H9 (cell line): ENCODE data around the gene TMEM54. TPM values are rescaled to one million over a fixed set of nuclear protein-coding genes. Genes with fewer than 3 reads are reported as not detected.

Experiments
- DNase-seq: peaks from one replicate; pipeline ENCODE4 v3.0.0-alpha.2; 2017
- H2AFZ ChIP-seq: one replicate; pipeline ENCODE4 v1.6.1; 2013; ENCODE audit warnings: mild to moderate bottlenecking, low read length, control low read depth, moderate library complexity
- H2AK5ac ChIP-seq: 2 replicates; pipeline ENCODE4 v1.6.1; 2013; ENCODE audit warnings: low read length, control low read depth, mixed read lengths; ENCODE audit not compliant: insufficient read length
- H2BK120ac ChIP-seq: one replicate; pipeline ENCODE4 v1.6.1; 2013; ENCODE audit warnings: low read depth, mild to moderate bottlenecking, low read length, control low read depth, inconsistent platforms; ENCODE audit not compliant: poor library complexity, severe bottlenecking
- H2BK12ac ChIP-seq: 2 replicates; pipeline ENCODE4 v1.6.1; 2013; ENCODE audit warnings: low read length, control low read depth, mixed read lengths, low read depth; ENCODE audit not compliant: insufficient read length
- H2BK15ac ChIP-seq: 2 replicates; pipeline ENCODE4 v1.6.1; 2013; ENCODE audit warnings: low read depth, low read length, control low read depth
- H2BK20ac ChIP-seq: one replicate; pipeline ENCODE4 v1.6.1; 2013; ENCODE audit warnings: low read depth, mild to moderate bottlenecking, low read length, control low read depth, inconsistent platforms; ENCODE audit not compliant: poor library complexity, severe bottlenecking
- H2BK5ac ChIP-seq: 2 replicates; pipeline ENCODE4 v1.6.1; 2013; ENCODE audit warnings: low read length, control low read depth, mixed read lengths; ENCODE audit not compliant: insufficient read length
- H3K14ac ChIP-seq: 2 replicates; pipeline ENCODE4 v1.6.1; 2013; ENCODE audit warnings: low read length, control low read depth; ENCODE audit not compliant: insufficient read depth
- H3K18ac ChIP-seq: 2 replicates; pipeline ENCODE4 v1.6.1; 2013; ENCODE audit warnings: low read depth, mild to moderate bottlenecking, mixed read lengths, low read length, control low read depth; ENCODE audit not compliant: insufficient read length
- H3K23ac ChIP-seq: 2 replicates; pipeline ENCODE4 v1.6.1; 2013; ENCODE audit warnings: low read length, control low read depth, mixed read lengths, low read depth; ENCODE audit not compliant: insufficient read length
- H3K23me2 ChIP-seq: 2 replicates; pipeline ENCODE4 v1.6.1; 2013; ENCODE audit warnings: low read depth, mild to moderate bottlenecking, mixed read lengths, low read length, control low read depth; ENCODE audit not compliant: insufficient read length, poor library complexity, severe bottlenecking
- H3K27ac ChIP-seq: 2 replicates; pipeline ENCODE4 v1.5.1; 2013; ENCODE audit warnings: low read length, control low read depth, mixed read lengths, low read depth; ENCODE audit not compliant: insufficient read length
- H3K27me3 ChIP-seq: 2 replicates; pipeline ENCODE4 v1.6.1; 2013; ENCODE audit warnings: low read length, control low read depth, inconsistent platforms; ENCODE audit not compliant: insufficient read depth
- H3K4ac ChIP-seq: 2 replicates; pipeline ENCODE4 v1.6.1; 2013; ENCODE audit warnings: low read depth, mild to moderate bottlenecking, control low read depth, inconsistent platforms, low read length, moderate library complexity
- H3K4me1 ChIP-seq: 2 replicates; pipeline ENCODE4 v1.6.1; 2013; ENCODE audit warnings: low read length, control low read depth, inconsistent platforms; ENCODE audit not compliant: insufficient read depth
- H3K4me2 ChIP-seq: 2 replicates; pipeline ENCODE4 v1.6.1; 2013; ENCODE audit warnings: low read length, control low read depth, mixed read lengths; ENCODE audit not compliant: insufficient read length, insufficient read depth
- H3K56ac ChIP-seq: 2 replicates; pipeline ENCODE4 v1.6.1; 2013; ENCODE audit warnings: low read depth, mild to moderate bottlenecking, mixed read lengths, low read length, control low read depth; ENCODE audit not compliant: insufficient read length
- H3K79me1 ChIP-seq: 2 replicates; pipeline ENCODE4 v1.6.1; 2013; ENCODE audit warnings: low read depth, mild to moderate bottlenecking, moderate library complexity, low read length, control low read depth, inconsistent platforms; ENCODE audit not compliant: insufficient read depth, poor library complexity, severe bottlenecking
- H3K79me2 ChIP-seq: 2 replicates; pipeline ENCODE4 v1.6.1; 2013; ENCODE audit warnings: low read length, control low read depth, inconsistent platforms; ENCODE audit not compliant: insufficient read depth
- H3K9ac ChIP-seq: 2 replicates; pipeline ENCODE4 v1.6.1; 2013; ENCODE audit warnings: low read length, control low read depth, mixed read lengths; ENCODE audit not compliant: insufficient read length; ENCODE audit errors: extremely low read depth
- H3K9me3 ChIP-seq: one replicate; pipeline ENCODE4 v1.6.1; 2013; ENCODE audit warnings: low read depth, low read length, inconsistent platforms; ENCODE audit not compliant: control insufficient read depth
- H3T11ph ChIP-seq: one replicate; pipeline ENCODE4 v1.6.1; 2013; ENCODE audit warnings: mild to moderate bottlenecking, low read length, control low read depth, inconsistent platforms
- H4K20me1 ChIP-seq: one replicate; pipeline ENCODE4 v1.6.1; 2013; ENCODE audit not compliant: control insufficient read depth, insufficient read length, insufficient read depth
- H4K5ac ChIP-seq: 2 replicates; pipeline ENCODE4 v1.6.1; 2013; ENCODE audit warnings: low read depth, mild to moderate bottlenecking, mixed read lengths, low read length, control low read depth; ENCODE audit not compliant: insufficient read length
- H4K8ac ChIP-seq: replicated peaks from 2 replicates; pipeline ENCODE4 v1.6.1; 2013; ENCODE audit warnings: low read length, control low read depth, mixed read lengths, low read depth; ENCODE audit not compliant: insufficient read length
- H4K91ac ChIP-seq: 2 replicates; pipeline ENCODE4 v1.6.1; 2013; ENCODE audit warnings: low read depth, mild to moderate bottlenecking, moderate library complexity, mixed read lengths, low read length, control low read depth; ENCODE audit not compliant: insufficient read length
- H3K27ac Mint-ChIP-seq, 3 experiments: 2 replicates in 2 of 3; 3 replicates in 1 of 3; pipeline ENCODE4 v1.8.0; 2020 to 2021; ENCODE audit warnings: mixed read lengths in 3 of 3, mild to moderate bottlenecking in 1 of 3, moderate library complexity in 1 of 3
- H3K27me3 Mint-ChIP-seq: 2 replicates; pipeline ENCODE4 v1.8.0; 2021; ENCODE audit warnings: low read depth, mild to moderate bottlenecking, moderate library complexity, mixed read lengths
- H3K36me3 Mint-ChIP-seq, 3 experiments: 2 replicates in 2 of 3; 3 replicates in 1 of 3; pipeline ENCODE4 v1.8.0; 2020 to 2021; ENCODE audit warnings: low read depth in 3 of 3, mixed read lengths in 3 of 3; ENCODE audit not compliant: insufficient read depth in 1 of 3
- H3K4me1 Mint-ChIP-seq, 2 experiments: 2 replicates each; pipeline ENCODE4 v1.8.0; 2020; ENCODE audit warnings: mixed read lengths in 2 of 2
- H3K4me3 Mint-ChIP-seq, 2 experiments: 2 replicates in 1 of 2; 3 replicates in 1 of 2; pipeline ENCODE4 v1.8.0; 2020 to 2021; ENCODE audit warnings: mild to moderate bottlenecking in 2 of 2, mixed read lengths in 2 of 2, moderate library complexity in 1 of 2
- H3K9me3 Mint-ChIP-seq, 2 experiments: 2 replicates in 1 of 2; 3 replicates in 1 of 2; pipeline ENCODE4 v1.8.0; 2020; ENCODE audit warnings: mild to moderate bottlenecking in 2 of 2, mixed read lengths in 2 of 2, moderate library complexity in 1 of 2
- WGBS: extraction: QIAGEN DNeasy Blood & Tissue Kit; methylation state at CpG from one replicate; pipeline ENCODE4 v1.1.7; 2013; ENCODE audit warnings: missing lambda C conversion rate, low lambda C conversion rate, mixed read lengths; ENCODE audit not compliant: insufficient read length; ENCODE audit errors: extremely low coverage; 5-methylcytosine and 5-hydroxymethylcytosine counted together
- total RNA-seq: library from RNA; stranded (reverse); gene quantifications from 2 replicates; pipeline ENCODE4 v1.2.1, GENCODE V29; 2021
- TF ChIP-seq, protein P1 (sequence below): fragments of 200-600 bp; sonication (generic); conservative IDR thresholded peaks from 3 replicates; pipeline ENCODE4 v1.8.0; 2021; ENCODE audit warnings: antibody characterized with exemption, mild to moderate bottlenecking

The TMEM54 gene
- total RNA-seq, 1 experiment from 2014 or later = 17.2 TPM

DNA sequence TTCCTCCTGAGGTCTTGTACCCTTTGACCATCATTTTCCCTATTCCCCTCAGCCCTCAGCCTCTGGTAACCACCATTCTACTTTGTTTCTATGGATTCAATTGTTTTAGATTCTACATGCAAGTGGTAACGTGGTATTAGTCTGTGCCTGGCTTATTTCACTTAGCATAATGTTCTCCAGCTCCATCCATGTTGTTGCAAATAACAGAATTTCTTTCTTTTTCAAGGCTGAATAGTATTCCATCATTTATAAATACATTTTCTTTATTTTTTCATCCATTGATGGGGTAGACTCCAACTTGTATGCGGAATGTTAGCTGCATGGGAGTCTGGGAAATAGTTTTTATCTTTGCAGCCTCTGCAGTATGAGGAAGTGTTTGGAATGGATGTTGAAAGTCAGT is 26.3 kb upstream of the TMEM54 start:
- Histone ChIP-seq H2BK120ac (no peak overlapping the region), H4K5ac (no peak overlapping the region), H3T11ph (no peak overlapping the region), H3K79me2 (no peaks in the 10 kb centered on the region), H3K27ac (no peak overlapping the region), H2BK12ac (no peak overlapping the region), H4K91ac (no peak overlapping the region), H3K23me2 (peaks cover 12% of the 10 kb centered on the region), H2AFZ (no peak overlapping the region), H3K4me1 (no peaks in the 10 kb centered on the region), H3K23ac (no peak overlapping the region), H4K8ac (no peak overlapping the region), H3K14ac (no peak overlapping the region), H4K20me1 (no peaks in the 10 kb centered on the region), H2BK15ac (no peak overlapping the region), H3K79me1 (no peaks in the 10 kb centered on the region), H3K9ac (no peak overlapping the region), H2AK5ac (no peak overlapping the region), H3K4ac (no peak overlapping the region), H3K4me2 (no peak overlapping the region), H3K56ac (no peak overlapping the region), H3K27me3 (peaks cover 20% of the 10 kb centered on the region; the same call in 1 of the 2 replicates), H2BK20ac (no peak overlapping the region), H3K18ac (no peak overlapping the region), H3K9me3 (no peaks in the 10 kb centered on the region), H2BK5ac (no peak overlapping the region)
- TF ChIP-seq, protein P1, sequence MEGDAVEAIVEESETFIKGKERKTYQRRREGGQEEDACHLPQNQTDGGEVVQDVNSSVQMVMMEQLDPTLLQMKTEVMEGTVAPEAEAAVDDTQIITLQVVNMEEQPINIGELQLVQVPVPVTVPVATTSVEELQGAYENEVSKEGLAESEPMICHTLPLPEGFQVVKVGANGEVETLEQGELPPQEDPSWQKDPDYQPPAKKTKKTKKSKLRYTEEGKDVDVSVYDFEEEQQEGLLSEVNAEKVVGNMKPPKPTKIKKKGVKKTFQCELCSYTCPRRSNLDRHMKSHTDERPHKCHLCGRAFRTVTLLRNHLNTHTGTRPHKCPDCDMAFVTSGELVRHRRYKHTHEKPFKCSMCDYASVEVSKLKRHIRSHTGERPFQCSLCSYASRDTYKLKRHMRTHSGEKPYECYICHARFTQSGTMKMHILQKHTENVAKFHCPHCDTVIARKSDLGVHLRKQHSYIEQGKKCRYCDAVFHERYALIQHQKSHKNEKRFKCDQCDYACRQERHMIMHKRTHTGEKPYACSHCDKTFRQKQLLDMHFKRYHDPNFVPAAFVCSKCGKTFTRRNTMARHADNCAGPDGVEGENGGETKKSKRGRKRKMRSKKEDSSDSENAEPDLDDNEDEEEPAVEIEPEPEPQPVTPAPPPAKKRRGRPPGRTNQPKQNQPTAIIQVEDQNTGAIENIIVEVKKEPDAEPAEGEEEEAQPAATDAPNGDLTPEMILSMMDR = no peak
- no peak overlapping the region for H3K27ac Mint-ChIP-seq
- peaks cover 5 to 9% of the 10 kb centered on the region in 2 experiments; a peak in 4 of 5 replicates for H3K9me3 Mint-ChIP-seq
- peaks cover 79% of the 10 kb centered on the region for H3K27me3 Mint-ChIP-seq
- no peaks in the 10 kb centered on the region for H3K36me3 Mint-ChIP-seq
- H3K4me3 Mint-ChIP-seq = peak overlapping the region in 1 of 2 experiments; percentile 30; a peak in 1 of 5 replicates
- H3K4me1 Mint-ChIP-seq = peaks cover 23 to 34% of the 10 kb centered on the region in 2 experiments
- no peak for DNase-seq
- WGBS = no CpG with 5 or more reads among the region's 2 CpGs
